Activated T-cell treated with anti-CD3 and anti-CD28 coated beads, Interleukin-2, amount 50 U/mL, for 48 hours (primary cell): ENCODE measurements around the gene FAM237B.

ENCODE experiments used
- DNase-seq, 2 experiments: peaks; one replicate each; pipeline ENCODE4 v3.0.0-alpha.2; 2020

FAM237B gene

GRCh38 chr7:90290244-90291113, 30.6 kb downstream of the FAM237B start:
- DNase-seq = no peak

DNA sequence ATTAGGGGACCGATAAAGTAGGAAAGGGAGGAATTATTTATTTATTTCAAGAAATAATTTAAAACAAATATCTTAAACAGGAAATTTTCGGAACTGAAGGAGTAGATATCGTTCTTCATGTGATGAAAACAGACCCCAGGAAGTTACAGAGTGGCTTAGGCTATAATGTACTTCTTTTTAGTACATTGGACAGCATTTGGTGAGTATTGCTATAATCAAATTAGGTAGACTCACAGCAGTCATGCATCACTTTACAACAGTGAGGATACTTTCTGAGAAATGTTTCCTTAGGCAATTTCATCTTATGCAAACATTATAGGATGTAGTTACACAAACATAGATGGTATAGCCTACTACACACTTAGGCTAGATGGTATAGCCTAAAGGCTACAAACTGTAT, 33.0 kb downstream of the FAM237B start:
- DNase-seq = no peak

GRCh38 chr7:90276033-90276728, 44.9 kb downstream of the FAM237B start:
- DNase-seq = no peak

DNA sequence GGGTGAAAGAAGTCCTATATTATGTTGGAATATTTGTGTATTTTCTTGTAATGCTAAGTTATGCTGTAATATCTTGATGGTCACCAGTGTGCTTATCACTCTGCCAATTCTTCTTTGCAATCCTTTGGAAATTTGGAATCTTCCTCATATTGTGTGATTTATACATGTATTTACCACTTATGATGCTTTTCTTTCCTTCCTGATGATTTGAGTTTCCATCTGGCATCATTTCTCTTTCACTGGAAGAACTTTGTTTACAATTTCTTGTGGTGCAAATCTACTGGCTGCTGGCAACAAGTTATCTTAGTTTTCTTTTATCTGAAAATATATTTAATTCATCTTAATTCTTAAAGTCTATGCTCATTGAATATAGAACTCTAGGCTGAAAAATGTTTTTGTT, 46.9 kb downstream of the FAM237B start:
- DNase-seq = no peak

DNA sequence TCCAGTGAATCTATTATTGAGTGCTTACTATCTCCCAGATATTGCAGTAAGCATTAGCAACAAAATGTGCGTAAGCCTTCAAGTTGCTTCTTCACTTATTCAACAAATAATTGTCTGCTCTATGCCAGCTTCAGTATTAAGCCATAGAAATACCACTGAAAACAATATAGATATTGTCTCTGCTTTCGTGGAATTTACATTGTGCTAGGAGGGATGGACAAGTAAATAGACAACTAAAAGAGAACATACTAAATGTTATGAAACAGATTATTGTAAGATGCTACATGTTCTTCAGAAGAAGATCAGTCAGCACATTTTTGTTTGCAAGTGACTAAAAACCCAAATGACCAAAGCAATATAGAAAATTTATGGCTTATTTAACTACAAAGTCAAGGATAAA, 48.9 kb downstream of the FAM237B start:
- no peak for DNase-seq

- no peak for DNase-seq
Measured at GRCh38 chr7:90271753-90272152, 49.4 kb downstream of the FAM237B start.

DNA sequence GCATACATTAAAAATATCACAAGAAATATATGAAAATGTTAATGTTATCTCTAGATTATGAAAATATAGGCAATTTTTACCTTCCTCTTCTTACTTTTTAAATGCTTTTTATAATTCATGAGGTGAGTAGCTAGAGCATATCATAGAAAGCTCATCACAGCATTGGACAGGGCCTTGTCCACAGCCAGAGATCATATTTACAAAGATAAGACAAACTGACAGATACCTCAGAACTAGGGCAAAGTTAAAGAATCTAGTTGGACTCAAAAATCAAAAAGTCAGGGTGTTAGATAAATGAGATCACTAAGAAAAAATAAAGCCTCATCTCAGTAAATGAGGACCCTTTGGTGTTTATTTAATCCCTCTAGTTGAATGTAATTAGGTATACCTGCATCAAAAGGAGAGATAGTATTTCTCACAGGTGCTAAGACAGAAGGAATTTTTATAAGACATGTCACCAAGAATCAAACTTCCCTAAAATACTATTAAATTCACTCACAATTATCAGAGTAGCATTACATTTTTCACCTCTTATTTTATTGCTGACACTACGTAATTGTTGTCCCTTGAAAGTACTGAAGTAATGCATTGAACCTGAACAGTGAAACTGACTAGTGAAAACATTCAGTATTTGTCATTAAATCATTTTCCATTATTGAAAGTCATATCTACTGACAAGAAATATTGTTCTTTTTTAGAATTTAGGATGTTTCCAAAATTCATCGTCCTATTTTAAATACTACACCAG, 50.5 kb downstream of the FAM237B start:
- DNase-seq = no peak

- DNase-seq = no peak
Measured at GRCh38 chr7:90269163-90269562, 51.9 kb downstream of the FAM237B start.

GRCh38 chr7:90267263-90267858, 53.7 kb downstream of the FAM237B start:
- no peak for DNase-seq

DNA sequence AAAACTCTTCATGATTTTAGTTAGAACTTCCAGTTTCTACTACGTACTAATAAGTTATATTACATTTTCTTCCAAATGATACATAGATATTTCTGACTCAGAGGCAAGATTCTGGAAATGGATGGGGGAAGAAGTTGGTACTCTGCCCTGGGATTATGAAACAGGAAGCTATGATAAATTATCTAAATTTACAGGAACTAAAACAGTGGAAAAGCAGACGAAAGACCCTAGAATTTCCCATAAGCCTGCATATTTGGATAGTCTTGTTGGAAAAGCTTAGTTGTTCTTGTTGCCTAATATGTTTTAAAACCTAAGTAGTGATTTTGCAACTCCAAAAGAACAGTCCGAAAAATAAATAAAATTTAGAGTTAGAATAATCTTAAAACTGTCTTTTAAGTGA, 54.3 kb downstream of the FAM237B start:
- no peak for DNase-seq
